ENCODE measurements around the gene FAM114A1.

FAM114A1 gene

DNA sequence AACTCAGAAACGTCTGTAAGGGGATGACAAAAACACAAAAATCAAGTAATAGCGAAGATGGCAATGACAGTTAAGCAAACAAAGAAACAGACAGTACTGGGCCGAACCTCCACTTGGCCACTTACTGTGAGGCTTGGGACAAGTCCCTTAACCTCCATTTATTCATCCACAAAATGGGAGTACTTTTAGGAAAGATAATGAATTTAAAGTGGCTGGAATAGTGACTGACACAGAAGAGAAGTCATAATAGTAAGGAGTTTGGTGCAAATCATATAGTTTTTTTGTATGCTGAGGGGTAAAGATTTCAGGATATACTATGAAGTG, 9.5 kb upstream of the FAM114A1 start:
- no peak for DNase-seq (ENCODE audit: low read depth, low spot score)

DNA sequence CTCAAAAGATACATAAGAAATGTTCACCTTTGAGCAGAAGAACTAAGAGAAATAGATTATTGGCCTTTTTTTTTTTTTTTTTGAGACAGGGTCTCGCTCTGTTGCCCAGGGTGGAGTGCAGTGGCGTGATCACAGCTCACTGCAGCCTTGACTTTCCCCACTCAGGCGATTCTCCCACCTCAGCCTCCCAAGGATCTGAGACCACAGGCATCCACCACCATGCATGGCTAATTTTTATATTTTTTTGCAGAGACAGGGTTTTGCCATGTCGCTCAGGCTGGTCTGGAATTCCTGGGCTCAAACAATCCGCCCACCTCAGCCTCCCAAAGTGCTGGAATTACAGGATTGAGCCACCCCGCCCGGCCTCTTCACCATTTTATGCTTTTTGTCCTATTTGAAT, 8.1 kb upstream of the FAM114A1 start:
- no peak for DNase-seq (ENCODE audit: low read depth, low spot score)

DNA sequence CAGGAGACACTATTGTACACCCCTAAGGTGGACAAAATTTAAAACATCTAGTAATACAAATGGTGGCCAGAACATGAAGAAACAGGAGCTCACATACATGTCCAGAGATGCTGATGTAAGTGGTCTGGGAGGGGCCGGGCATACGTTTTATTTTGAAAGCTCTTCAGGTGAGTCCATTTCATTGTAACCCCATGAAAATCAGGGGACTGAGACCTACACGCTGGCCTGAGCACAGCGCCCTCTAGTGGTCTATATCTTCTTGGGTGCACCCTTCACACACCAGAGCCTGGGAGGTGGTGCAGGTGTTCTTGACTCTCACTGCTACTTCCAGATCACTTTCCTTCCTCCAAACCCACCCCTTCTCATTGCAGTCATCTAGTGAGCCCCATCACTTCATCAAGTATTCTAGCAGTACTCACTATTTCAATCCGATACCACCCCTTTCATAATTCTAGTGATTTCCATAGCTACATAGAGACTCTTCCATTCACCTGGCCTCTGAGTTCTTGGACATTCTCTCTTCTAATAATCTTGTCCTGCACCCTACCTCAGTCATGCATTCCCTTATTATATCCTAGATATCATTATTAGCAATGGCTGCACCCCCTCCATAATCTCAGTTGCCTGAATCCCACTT, 6.7 kb upstream of the FAM114A1 start:
- no peak for DNase-seq (ENCODE audit: low read depth, low spot score)

DNA sequence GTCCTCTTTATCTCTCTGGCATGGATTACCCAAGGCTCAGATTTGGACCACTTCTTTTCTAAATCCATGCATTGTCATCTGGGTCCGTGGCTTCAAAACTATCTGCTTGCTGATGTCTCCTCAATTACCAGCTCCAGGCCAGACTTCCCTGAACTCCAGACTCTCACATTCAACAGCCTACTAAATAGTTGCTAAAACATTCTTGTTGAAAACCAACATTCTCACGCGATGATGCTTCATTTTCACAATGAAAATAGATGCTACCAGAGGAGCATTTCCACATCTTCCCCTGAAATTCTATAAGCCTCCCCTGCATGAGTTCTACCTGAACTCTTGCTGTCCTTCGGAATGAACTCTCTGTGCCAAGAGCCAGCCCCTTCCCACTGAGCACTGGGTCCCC, 5.8 kb upstream of the FAM114A1 start:
- DNase-seq (ENCODE audit: low read depth, low spot score): no peak

GRCh38 chr4:38865445-38865844, 2.2 kb upstream of the FAM114A1 start:
- no peak for DNase-seq (ENCODE audit: low read depth, low spot score)

DNA sequence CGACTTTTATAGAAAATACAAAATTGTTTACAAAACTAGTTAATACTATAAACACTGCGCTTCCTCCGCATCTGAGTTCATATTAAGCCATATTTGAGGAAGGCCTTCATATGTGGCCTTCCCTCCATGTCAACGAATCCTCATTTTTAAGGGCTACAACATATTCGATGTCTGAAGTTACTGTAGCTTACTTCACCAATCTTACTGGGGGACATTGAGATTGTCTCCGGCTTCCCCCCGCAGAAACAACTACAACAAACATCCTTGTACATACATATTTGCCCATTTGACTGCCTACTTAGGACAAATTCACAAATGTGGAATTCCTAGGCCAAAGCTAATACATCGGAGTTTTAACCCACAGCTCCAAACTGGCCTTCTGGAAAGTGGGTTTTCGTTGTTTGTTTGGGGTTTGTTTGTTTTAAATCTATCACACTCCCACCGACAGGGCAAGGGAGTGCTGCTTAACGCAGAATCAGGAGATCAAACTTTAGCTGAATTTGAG, 581 bp upstream of the FAM114A1 start:
- DNase-seq (ENCODE audit: low read depth, low spot score): no peak

- no peak for DNase-seq (ENCODE audit: low read depth, low spot score)
Measured at GRCh38 chr4:38868059-38868960, 704 bp downstream of the FAM114A1 start.

DNA sequence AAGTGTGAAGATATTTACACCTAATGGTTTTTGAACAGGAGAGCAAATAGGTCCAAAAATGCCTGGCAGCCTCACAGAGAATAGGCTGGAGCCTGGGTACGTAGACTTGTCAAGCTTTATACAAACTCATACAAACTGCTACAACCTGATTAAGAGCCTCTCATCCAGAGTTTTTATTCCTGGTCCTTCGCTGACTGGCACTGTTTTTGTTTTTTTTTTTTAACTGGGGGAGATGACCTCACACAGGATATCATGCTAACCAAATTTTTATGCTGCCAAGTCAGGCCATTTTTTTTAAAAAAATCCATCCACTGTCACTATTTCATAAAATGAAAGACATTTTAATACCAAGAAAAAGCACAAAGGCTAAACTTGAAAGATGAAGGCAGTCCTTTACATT, 1.9 kb downstream of the FAM114A1 start:
- DNase-seq (ENCODE audit: low read depth, low spot score): no peak

- no peak for DNase-seq (ENCODE audit: low read depth, low spot score)
Measured at GRCh38 chr4:38870098-38870808, 2.6 kb downstream of the FAM114A1 start.

DNA sequence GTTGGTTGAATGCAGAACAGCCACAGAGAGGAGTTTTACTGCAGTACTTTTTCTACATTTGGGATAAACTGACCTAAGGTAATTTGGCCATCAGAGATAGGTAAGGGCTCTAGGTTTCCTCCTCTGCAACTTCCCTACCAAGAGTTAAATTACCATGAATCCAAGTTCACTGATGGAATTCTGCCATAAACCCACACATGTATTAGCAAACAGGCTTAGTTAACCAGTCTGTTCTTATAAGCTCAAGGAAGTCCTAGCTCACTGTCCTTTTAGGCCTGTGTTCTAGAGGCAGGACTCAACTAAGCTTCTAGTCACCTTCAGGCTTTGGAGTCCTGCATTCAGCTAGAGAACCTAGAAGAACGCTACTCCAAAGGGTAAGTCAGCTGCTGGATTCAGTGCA, 4.0 kb downstream of the FAM114A1 start:
- DNase-seq (ENCODE audit: low read depth, low spot score): no peak

DNA sequence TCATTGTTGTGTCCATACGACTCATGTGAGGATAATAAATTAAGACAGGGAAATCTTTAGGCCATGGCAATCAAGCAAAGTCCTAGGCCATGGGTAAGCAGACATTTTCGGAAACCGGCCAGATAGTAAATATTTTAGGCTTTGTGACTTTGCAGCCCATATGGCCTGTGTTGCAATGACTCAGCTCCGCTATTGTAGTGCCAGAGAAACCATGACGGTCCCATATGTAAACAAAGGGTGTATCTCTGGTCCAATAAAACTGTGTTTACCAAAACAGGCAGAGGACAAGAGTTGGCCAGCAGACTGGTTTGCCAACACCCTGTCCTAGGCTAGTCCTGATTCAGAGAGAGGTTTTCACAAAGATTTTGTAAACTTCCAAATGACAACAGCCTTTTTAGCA, 5.0 kb downstream of the FAM114A1 start:
- no peak for DNase-seq (ENCODE audit: low read depth, low spot score)

- DNase-seq (ENCODE audit: low read depth, low spot score): no peak
Measured at GRCh38 chr4:38873290-38873944, 5.8 kb downstream of the FAM114A1 start.

DNA sequence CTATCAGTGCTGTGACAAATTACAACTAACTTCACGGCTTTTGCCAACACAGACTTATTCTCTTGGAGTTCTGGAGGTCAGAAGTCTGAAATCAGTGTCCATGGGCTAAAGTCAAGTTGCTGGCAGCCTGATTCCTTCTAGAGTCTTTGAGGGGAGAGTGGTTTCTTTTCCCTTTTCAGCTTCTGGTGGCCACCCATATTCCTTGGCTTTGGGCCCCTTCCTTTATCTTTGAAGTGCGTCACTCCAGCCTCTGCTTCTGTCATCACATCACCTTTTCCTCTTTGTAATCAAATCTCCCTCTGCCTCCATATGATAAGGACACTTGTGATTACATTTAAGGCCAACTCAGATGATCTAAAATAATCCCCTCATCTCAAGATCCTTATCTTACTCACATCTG, 9.0 kb downstream of the FAM114A1 start:
- no peak for DNase-seq (ENCODE audit: low read depth, low spot score)

- no peak for DNase-seq (ENCODE audit: low read depth, low spot score)
Measured at GRCh38 chr4:38884254-38884653, 16.6 kb downstream of the FAM114A1 start.

GRCh38 chr4:38889143-38889542, 21.5 kb downstream of the FAM114A1 start:
- peak; percentile 20 for DNase-seq (ENCODE audit: low read depth, low spot score)

DNA sequence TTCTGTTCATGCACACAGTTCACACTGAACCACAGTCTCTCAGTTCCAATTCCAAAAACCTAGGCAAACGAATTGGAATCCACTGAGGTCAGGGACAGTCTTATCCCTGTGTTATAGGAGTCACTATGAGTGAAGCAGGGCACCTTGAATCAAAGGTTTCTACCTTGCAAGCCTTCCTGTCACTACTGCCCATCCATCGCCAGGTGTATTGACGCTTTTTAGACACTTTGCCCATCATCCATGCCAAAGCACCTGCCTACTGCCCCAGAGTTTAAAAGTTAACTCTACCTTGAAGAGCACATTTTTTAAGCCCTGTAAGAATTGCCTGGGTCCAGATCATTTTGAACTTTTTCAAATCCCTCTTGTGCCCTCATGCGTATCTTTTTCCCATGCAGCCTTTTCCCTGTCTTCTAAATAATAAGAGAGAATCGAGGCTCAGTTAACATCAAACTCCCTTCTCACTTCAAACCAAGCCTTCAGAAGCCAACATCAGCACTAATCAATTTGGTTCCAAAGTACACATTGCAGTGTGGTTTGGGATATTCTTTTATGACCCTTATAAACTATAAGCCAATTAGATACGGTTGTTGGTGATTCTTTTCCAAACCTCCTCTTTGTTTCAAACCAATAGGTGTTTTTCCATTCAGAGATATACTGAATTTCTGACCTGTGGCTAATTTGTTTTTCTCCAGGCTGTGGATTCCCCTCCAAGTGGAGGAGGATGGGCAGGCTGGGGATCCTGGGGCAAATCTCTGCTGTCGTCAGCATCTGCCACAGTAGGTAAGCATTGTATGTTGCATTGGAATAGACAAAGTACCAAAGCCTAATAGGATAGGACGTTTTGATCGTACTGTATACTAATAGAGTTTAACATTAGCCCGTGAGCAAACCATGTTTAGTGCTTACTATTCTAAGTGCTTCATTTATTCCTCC, 23.7 kb downstream of the FAM114A1 start:
- no peak for DNase-seq (ENCODE audit: low read depth, low spot score)

DNA sequence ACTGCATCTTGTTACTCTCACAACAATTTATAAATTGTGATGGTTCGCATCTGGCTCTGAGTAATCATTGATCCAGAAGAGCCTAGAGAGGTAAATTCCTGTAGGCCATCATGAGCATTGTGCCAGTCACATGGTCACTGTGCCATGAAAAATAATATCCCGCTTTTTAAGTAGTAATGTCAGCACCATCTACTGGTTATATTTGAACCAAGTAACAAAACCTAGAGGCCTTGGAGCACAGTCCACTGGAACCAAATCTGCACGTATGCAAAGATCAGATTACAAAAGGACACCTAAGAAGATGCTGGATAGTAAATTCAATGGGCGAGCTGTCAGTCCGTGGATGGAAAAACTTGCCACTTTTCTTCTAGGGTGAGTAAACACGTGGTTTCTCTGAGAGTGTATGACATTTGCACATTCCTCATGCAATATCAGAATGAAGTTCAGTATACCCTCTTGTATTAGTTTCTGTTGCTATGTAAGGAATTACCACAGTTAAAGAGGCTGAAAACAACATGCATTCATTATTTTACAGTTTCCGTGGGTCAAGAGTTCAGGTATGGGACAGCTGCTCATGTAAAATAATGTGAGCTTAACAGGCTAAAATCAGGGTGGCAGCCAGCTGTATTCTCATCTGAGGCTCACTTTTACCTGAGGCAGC, 26.8 kb downstream of the FAM114A1 start:
- DNase-seq (ENCODE audit: low read depth, low spot score): no peak

DNA sequence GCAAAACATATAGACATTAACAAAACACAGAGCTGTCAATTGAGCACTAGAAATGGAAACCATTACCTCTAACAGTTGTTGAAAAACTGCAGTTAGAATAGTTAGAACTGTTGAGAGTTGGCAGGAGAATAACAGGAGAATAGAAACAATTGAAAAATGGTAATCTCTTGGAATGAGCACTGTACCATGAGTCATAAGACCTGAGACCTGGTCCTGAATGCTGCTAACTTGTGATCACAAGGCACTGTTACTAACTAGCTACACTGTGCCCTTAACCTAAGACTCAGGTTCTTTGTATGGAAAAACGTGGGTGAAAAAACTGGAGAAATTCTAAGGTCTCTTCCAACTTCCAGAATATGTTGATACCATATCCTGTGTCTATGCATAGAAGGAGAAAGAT, 29.3 kb downstream of the FAM114A1 start:
- no peak for DNase-seq (ENCODE audit: low read depth, low spot score)

- DNase-seq (ENCODE audit: low read depth, low spot score): no peak
Measured at GRCh38 chr4:38898245-38898644, 30.6 kb downstream of the FAM114A1 start.

- no peak for DNase-seq (ENCODE audit: low read depth, low spot score)
Measured at GRCh38 chr4:38902221-38902620, 34.6 kb downstream of the FAM114A1 start.
